SU-DHL-6 (cell line): ENCODE results near the gene DCDC2C.

Experiments used
- H2AFZ ChIP-seq: fragments of 200-600 bp; sonication (generic); 2 replicates; pipeline ENCODE4 v1.6.1; 2014; ENCODE audit warnings: low read depth, mild to moderate bottlenecking, moderate library complexity, mixed read lengths, antibody characterized with exemption, low read length; ENCODE audit not compliant: severe bottlenecking
- H3F3A ChIP-seq: fragments of 200-600 bp; shearing (Covaris generic); 2 replicates; pipeline ENCODE4 v1.6.0; 2016; ENCODE audit warnings: antibody characterized with exemption, mild to moderate bottlenecking; ENCODE audit not compliant: insufficient read depth
- H3K27ac ChIP-seq: fragments of 200-600 bp; sonication (generic); 2 replicates; pipeline ENCODE4 v1.5.1; 2016; ENCODE audit warnings: low read depth, mild to moderate bottlenecking, low read length, moderate library complexity, mixed read lengths
- H3K27me3 ChIP-seq: fragments of 200-600 bp; sonication (generic), shearing (Covaris generic); 2 replicates; pipeline ENCODE4 v1.6.0; 2014; ENCODE audit warnings: mild to moderate bottlenecking, low read length
- H3K36me3 ChIP-seq: fragments of 200-600 bp; sonication (generic); 2 replicates; pipeline ENCODE4 v1.6.1; 2014; ENCODE audit warnings: mild to moderate bottlenecking, low read length, mixed read lengths
- H3K4me2 ChIP-seq: fragments of 300-600, 200-600 bp; shearing (Covaris generic), sonication (generic); 2 replicates; pipeline ENCODE4 v1.6.0; 2014; ENCODE audit warnings: low read length, low read depth, mild to moderate bottlenecking; ENCODE audit not compliant: poor library complexity, severe bottlenecking
- H3K4me3 ChIP-seq: fragments of 200-600 bp; sonication (generic); 2 replicates; pipeline ENCODE4 v1.5.1; 2014; ENCODE audit warnings: antibody characterized with exemption, low read length, mild to moderate bottlenecking, mixed read lengths; ENCODE audit not compliant: insufficient read depth, poor library complexity, severe bottlenecking
- H3K79me2 ChIP-seq: fragments of 200-600 bp; sonication (generic); 2 replicates; pipeline ENCODE4 v1.6.1; 2014; ENCODE audit warnings: mild to moderate bottlenecking, low read length, moderate library complexity; ENCODE audit not compliant: insufficient read depth
- H3K9ac ChIP-seq: fragments of 200-600 bp; sonication (generic); 2 replicates; pipeline ENCODE4 v1.7.0; 2014; ENCODE audit warnings: mild to moderate bottlenecking, low read length
- H3K9me2 ChIP-seq: fragments of 200-600 bp; sonication (generic); replicated peaks from 2 replicates; pipeline ENCODE4 v1.6.1; 2014; ENCODE audit warnings: low read length; ENCODE audit not compliant: insufficient read depth
- H3K9me3 ChIP-seq: fragments of 200-600 bp; sonication (generic); 2 replicates; pipeline ENCODE4 v1.6.1; 2014; ENCODE audit warnings: low read length, mixed read lengths; ENCODE audit not compliant: insufficient read depth
- H4K20me1 ChIP-seq: fragments of 200-600 bp; sonication (generic); 2 replicates; pipeline ENCODE4 v1.6.1; 2014; ENCODE audit warnings: low read depth, mild to moderate bottlenecking, antibody characterized with exemption, low read length, moderate library complexity, mixed read lengths
- CTCF ChIP-seq: fragments of 200-600 bp; sonication (generic); IDR thresholded peaks from one replicate; pipeline ENCODE4 v1.5.1; 2017; ENCODE audit warnings: antibody characterized with exemption, mild to moderate bottlenecking, low read length, moderate library complexity; ENCODE audit not compliant: insufficient read depth, poor library complexity, severe bottlenecking
- EZH2phosphoT487 ChIP-seq: fragments of 200-600 bp; sonication (generic), shearing (Covaris generic); conservative IDR thresholded peaks from 2 replicates; pipeline ENCODE4 v1.6.1; 2018; ENCODE audit warnings: mild to moderate bottlenecking, antibody characterized with exemption, low read length, moderate library complexity, mixed read lengths

Gene DCDC2C

DNA sequence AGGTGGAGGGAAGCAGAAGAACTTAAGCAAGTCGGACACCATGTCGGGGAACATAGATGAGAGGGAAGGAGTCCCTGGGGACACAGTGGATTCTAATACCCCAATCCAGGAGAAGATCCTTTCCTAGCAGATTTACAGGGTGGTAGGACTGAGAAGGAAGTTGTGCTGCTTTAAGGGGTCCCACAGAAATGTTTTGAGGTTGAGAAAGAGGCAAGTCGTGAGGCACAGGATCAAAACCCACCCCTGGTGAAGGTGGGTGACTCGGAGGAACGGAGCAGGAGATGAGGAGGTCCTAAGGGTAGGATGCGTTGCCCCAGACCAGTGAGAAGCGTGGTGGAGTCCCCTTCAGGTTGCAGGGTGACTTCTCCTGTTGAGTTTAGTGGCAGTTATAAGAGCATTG is 32.7 kb downstream of the DCDC2C start:
- Histone ChIP-seq H3K27ac (no peak overlapping the region), H3K36me3 (no peaks in the 10 kb centered on the region), H4K20me1 (no peaks in the 10 kb centered on the region), H3K9me2 (no peaks in the 10 kb centered on the region), H3K27me3 (no peaks in the 10 kb centered on the region), H3K9me3 (no peaks in the 10 kb centered on the region), H3K79me2 (no peaks in the 10 kb centered on the region), H3K4me3 (no peak overlapping the region), H3K9ac (no peak overlapping the region), H2AFZ (no peak overlapping the region), H3F3A (no peaks in the 10 kb centered on the region), H3K4me2 (no peak overlapping the region)
- TF ChIP-seq EZH2phosphoT487 (0 out of 2 replicates have a peak, but pooled peaks have one; percentile 92), CTCF (no peak)

- H3K9ac ChIP-seq, result no peak overlapping the region
- H3K4me2 ChIP-seq, result no peak overlapping the region
- no peak for TF ChIP-seq CTCF
- no peaks in the 10 kb centered on the region for H3F3A ChIP-seq
- H3K9me2 ChIP-seq, result no peaks in the 10 kb centered on the region
- H3K36me3 ChIP-seq, result no peaks in the 10 kb centered on the region
- no peaks in the 10 kb centered on the region for H3K79me2 ChIP-seq
- H3K27me3 ChIP-seq, result no peaks in the 10 kb centered on the region
- H4K20me1 ChIP-seq, result no peaks in the 10 kb centered on the region
- no peak overlapping the region for H3K4me3 ChIP-seq
- H2AFZ ChIP-seq, result no peak overlapping the region
- H3K9me3 ChIP-seq, result no peaks in the 10 kb centered on the region
- H3K27ac ChIP-seq, result no peak overlapping the region
These were observed 33.8 kb downstream of the DCDC2C start for GRCh38 chr2:3737128-3737527.

DNA sequence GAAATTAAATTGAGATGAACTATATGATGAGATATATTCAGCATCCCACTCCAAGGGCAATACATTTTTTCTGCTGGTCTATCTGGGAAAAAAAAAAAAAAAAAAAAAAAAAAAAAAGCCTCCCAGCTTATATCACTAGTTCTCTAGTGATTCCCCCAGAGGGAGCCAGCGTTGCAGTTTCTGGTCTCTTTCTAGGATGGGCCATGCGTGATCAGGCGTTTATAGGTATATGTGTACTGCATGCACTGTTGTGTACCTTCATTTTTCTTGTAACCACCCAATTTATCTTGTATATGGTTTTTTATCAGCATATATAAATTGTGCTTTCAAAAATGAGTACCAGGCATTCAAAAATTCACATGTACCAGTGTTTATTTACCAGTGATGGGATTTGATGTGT is 35.1 kb downstream of the DCDC2C start:
- no peaks in the 10 kb centered on the region for H3K27me3 ChIP-seq
- no peaks in the 10 kb centered on the region for H3F3A ChIP-seq
- no peaks in the 10 kb centered on the region for H3K9me2 ChIP-seq
- H3K9me3 ChIP-seq, result no peaks in the 10 kb centered on the region
- H3K79me2 ChIP-seq, result no peaks in the 10 kb centered on the region
- TF ChIP-seq CTCF (peak; percentile 11), EZH2phosphoT487 (no peak)
- no peak overlapping the region for H3K4me2 ChIP-seq
- no peak overlapping the region for H3K4me3 ChIP-seq
- H4K20me1 ChIP-seq, result no peaks in the 10 kb centered on the region
- no peak overlapping the region for H3K27ac ChIP-seq
- H2AFZ ChIP-seq, result no peak overlapping the region
- H3K36me3 ChIP-seq, result no peaks in the 10 kb centered on the region
- H3K9ac ChIP-seq, result no peak overlapping the region

DNA sequence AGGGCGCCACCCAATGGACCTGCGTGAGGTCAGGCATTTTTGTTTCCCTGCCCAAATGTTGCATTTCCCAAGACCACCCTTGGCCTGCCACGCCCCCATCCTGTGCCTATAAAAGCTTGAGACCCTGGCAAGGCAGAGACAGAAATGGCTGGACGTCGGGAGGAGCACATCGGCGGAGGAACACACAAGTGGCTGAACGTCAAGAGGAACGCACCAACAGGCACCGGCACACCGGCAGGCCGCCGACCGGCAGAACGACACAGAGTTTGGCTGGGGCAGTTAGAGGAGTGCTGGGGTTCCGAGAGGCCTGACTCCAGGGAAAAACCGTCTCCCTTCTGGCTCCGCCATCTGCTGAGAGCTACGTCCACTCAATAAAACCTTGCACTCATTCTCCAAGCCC is 35.9 kb downstream of the DCDC2C start:
- Histone ChIP-seq H3K36me3 (no peaks in the 10 kb centered on the region), H3K9me2 (no peaks in the 10 kb centered on the region), H3K9me3 (no peaks in the 10 kb centered on the region), H3K79me2 (no peaks in the 10 kb centered on the region), H3K4me3 (no peak overlapping the region), H3K27ac (no peak overlapping the region), H3F3A (no peaks in the 10 kb centered on the region), H2AFZ (no peak overlapping the region), H4K20me1 (no peaks in the 10 kb centered on the region), H3K27me3 (no peaks in the 10 kb centered on the region), H3K4me2 (no peak overlapping the region), H3K9ac (no peak overlapping the region)
- TF ChIP-seq CTCF (no peak), EZH2phosphoT487 (no peak)
